Spleen (tissue), 11 donors: ENCODE data around the gene NOP16. TPM values are rescaled to one million over a fixed set of nuclear protein-coding genes. Genes with fewer than 3 reads are reported as not detected.

Source experiments
- DNase-seq: peaks from one replicate; pipeline ENCODE4 v3.0.0-alpha.2; 2020
- H3K27ac ChIP-seq, 8 donors: fragments of 200-600 bp; sonication (generic) in 7 of 8; 1 replicate in 4 of 8; 2 replicates in 4 of 8; pipeline versions ENCODE4 v1.5.0 to v1.8.0; 2016 to 2021; ENCODE audit warnings: inconsistent platforms in 4 of 8, mild to moderate bottlenecking in 4 of 8, moderate library complexity in 1 of 8
- H3K27me3 ChIP-seq, 7 donors: fragments of 200-600 bp; sonication (generic) in 6 of 7; replicated peaks in 1 of 7; 1 replicate in 4 of 7; 2 replicates in 3 of 7; pipeline versions ENCODE4 v1.5.0 to v1.8.0; 2016 to 2021; ENCODE audit warnings: inconsistent platforms in 3 of 7, mild to moderate bottlenecking in 1 of 7
- H3K36me3 ChIP-seq, 6 donors: fragments of 200-600 bp; sonication (generic) in 5 of 6; 1 replicate in 4 of 6; 2 replicates in 2 of 6; pipeline versions ENCODE4 v1.5.0 to v1.8.0; 2016 to 2021; ENCODE audit warnings: inconsistent platforms in 2 of 6
- H3K4me1 ChIP-seq, 6 donors: fragments of 200-600 bp; sonication (generic) in 5 of 6; 1 replicate in 3 of 6; 2 replicates in 3 of 6; pipeline versions ENCODE4 v1.5.0 to v1.8.0; 2016 to 2021; ENCODE audit warnings: inconsistent platforms in 3 of 6
- H3K4me3 ChIP-seq, 8 donors: fragments of 200-600 bp; sonication (generic) in 7 of 8; 1 replicate in 4 of 8; 2 replicates in 4 of 8; pipeline versions ENCODE4 v1.5.0 to v1.8.0; 2016 to 2021; ENCODE audit warnings: inconsistent platforms in 4 of 8, mild to moderate bottlenecking in 4 of 8, moderate library complexity in 2 of 8
- H3K9me3 ChIP-seq, 8 donors: fragments of 200-600 bp; sonication (generic) in 7 of 8; 1 replicate in 4 of 8; 2 replicates in 4 of 8; pipeline versions ENCODE4 v1.5.0 to v1.8.0; 2016 to 2021; ENCODE audit warnings: inconsistent platforms in 4 of 8
- POLR2A ChIP-seq, 3 donors: fragments of 450-650 bp; IDR thresholded peaks; one replicate each; pipeline ENCODE4 v1.5.1; 2017; ENCODE audit warnings: antibody characterized with exemption in 3 of 3, mild to moderate bottlenecking in 1 of 3
- POLR2AphosphoS5 ChIP-seq, 3 donors: sonication (generic); formaldehyde crosslinking; IDR thresholded peaks; one replicate each; pipeline ENCODE4 v1.5.1; 2017; ENCODE audit warnings: antibody characterized with exemption in 3 of 3
- WGBS, 5 donors: extraction: QIAGEN DNeasy Blood & Tissue Kit in 3 of 5; methylation state at CpG; one replicate each; pipeline versions ENCODE4 v1.1.5 to v1.1.7; 2013 to 2018; 5-methylcytosine and 5-hydroxymethylcytosine counted together
- intact Hi-C: fragments of 100-400 bp; cut with DNase I; formaldehyde crosslinking; loops from one replicate; pipeline ENCODE4 v1.15.0; 2023; ENCODE audit warnings: low total_unique reads
- polyA plus RNA-seq, 3 donors: library from polyadenylated mRNA; stranded (reverse); fragments of 200-250 nt; gene quantifications; one replicate each; pipeline ENCODE4 v1.2.1, GENCODE V29; 2013
- total RNA-seq, 7 donors: library from RNA; depleted of rRNA in 3 of 7; stranded (reverse); fragments of >200 nt in 3 of 7; fragmentation: NEBNext Ultra II Directional in 4 of 7; extraction: Animal tissue kit (Norgen Biotek cat#: 25700) in 4 of 7; gene quantifications; one replicate each; pipeline versions ENCODE4 v1.1.0 to v1.2.1, GENCODE V29; 2016 to 2021
- TF ChIP-seq, protein P1 (sequence below), 11 experiments: fragments of 200-600 bp in 7 of 11; fragments of 450-650 bp in 4 of 11; sonication (generic) in 4 of 11; IDR thresholded peaks in 8 of 11; conservative IDR thresholded peaks in 3 of 11; 1 replicate in 7 of 11; 2 replicates in 4 of 11; pipeline versions ENCODE4 v1.4.0 to v1.8.0; 2016 to 2021; ENCODE audit warnings: antibody characterized with exemption in 11 of 11, inconsistent platforms in 4 of 11, mild to moderate bottlenecking in 1 of 11
- donor health status: healthy with polysubstance abuse.
- donor health status: DM: no; HTN: no; CAD: no; lungs with moderate emphysema.
- donor health status: DM: no; HTN: no; CAD: no.
- donor health status: Bipolar disorder and iron deficiency.
- donor health status: healthy.
- donor health status: DM: no; HTN: no; CAD: no.
- donor health status: DM: yes; HTN: yes; CAD: no.

The NOP16 gene
- total and polyA plus RNA-seq, 10 donors, result 5.9 to 47.1 (median 15.1) TPM

DNA sequence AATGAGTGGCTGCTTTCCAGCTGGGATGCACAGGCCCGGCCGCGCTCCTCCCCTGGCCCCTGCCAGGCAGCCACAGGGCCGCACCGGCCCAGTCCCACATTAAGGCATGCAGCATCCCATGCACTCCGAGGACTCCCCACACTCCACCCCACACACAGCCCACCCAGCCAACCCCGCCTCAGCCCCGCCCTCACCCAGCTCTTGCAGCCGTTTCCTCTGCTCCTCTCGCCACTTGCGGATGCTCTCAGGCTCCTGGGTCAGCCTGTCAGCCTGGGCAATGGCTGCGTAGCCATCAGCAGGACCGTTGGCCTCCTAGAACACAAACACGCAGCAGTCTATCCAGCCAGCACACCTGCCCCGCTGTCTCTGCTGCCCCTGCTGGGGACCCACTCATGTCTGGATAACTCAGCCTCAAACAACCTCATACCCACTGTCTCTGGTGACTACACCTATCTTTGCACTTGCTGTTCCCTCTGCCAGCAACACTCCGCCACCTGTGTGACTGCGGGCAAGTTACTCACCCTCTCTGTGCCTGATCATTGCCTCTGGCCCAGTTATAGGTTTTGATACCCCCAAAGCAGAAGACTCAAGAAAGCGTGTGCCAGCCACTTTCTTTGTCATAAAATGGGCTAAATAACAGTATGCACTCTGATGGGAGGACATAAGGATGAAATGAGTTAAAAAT lies 9.5 kb upstream of the NOP16 start:
- Histone ChIP-seq H3K27ac (no peak overlapping the region), H3K4me3 (no peak overlapping the region), H3K36me3 (peaks cover 0 to 83% (median 12%) of the 10 kb centered on the region in 6 donors), H3K27me3 (no peaks in the 10 kb centered on the region), H3K4me1 (peaks cover 0 to under 1% (median 0%) of the 10 kb centered on the region in 6 donors), H3K9me3 (no peaks in the 10 kb centered on the region)
- peak; percentile 68 for DNase-seq
- TF ChIP-seq, protein P1, sequence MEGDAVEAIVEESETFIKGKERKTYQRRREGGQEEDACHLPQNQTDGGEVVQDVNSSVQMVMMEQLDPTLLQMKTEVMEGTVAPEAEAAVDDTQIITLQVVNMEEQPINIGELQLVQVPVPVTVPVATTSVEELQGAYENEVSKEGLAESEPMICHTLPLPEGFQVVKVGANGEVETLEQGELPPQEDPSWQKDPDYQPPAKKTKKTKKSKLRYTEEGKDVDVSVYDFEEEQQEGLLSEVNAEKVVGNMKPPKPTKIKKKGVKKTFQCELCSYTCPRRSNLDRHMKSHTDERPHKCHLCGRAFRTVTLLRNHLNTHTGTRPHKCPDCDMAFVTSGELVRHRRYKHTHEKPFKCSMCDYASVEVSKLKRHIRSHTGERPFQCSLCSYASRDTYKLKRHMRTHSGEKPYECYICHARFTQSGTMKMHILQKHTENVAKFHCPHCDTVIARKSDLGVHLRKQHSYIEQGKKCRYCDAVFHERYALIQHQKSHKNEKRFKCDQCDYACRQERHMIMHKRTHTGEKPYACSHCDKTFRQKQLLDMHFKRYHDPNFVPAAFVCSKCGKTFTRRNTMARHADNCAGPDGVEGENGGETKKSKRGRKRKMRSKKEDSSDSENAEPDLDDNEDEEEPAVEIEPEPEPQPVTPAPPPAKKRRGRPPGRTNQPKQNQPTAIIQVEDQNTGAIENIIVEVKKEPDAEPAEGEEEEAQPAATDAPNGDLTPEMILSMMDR (IDR thresholded peaks at IDR 0.05 in 8 of 11, conservative IDR thresholded peaks at IDR 0.05 in 3 of 11), result no peak
- no peak for TF ChIP-seq POLR2A (IDR thresholded peaks at IDR 0.05)
- peak in 1 of 3 donors; percentile 20 for TF ChIP-seq POLR2AphosphoS5 (IDR thresholded peaks at IDR 0.05)
- whole genome bisulfite sequencing, 5 donors, result 91 to 98% (median 93%) methylated on average over 18 of the region's 18 CpGs
- intact Hi-C loops, result no loop called here

GRCh38 chr5:176396330-176396729 lies 7.9 kb upstream of the NOP16 start:
- H3K36me3 ChIP-seq, result peaks cover 0 to 95% (median 23%) of the 10 kb centered on the region in 6 donors

DNA sequence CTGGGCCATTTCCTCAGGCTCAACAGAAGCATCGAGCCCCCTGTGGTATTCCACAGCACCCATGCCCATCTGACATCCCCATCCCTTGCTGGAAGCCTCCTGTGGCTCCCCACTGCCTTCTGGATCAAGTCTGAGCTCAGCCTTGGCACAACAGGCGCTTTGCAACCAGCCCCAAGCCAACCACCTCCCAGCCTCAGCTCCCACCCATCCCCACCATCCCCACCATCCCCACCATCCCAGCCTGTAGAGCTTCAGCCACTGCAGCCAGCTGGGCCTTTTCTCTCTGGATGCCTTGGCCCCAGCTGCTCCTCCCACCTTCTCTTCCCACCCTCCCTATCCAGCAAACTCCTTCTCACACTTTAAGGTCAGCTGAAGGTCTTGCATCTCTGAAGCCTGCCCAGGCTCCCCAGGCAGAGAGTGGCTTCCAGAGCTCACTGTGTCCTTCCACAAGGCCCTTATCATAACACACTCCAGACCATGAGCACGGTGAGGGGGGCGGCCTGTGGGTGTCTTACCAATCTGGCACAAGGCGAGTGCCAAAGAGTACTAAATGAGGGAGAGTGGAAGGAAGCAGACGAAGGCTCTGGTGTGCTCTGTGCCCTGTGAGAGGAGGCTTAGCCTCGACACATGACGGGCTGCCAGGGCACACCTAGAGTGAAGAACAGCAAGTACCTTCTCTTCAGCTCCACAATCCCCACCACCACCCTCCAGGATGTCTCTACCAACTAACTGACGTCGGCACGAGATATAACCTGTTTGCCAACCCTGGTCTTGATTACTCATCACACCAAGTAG lies 6.7 kb upstream of the NOP16 start:
- Histone ChIP-seq H3K27me3 (no peaks in the 10 kb centered on the region), H3K27ac (no peak overlapping the region), H3K9me3 (no peaks in the 10 kb centered on the region), H3K4me1 (peaks cover 0 to 24% (median 7%) of the 10 kb centered on the region in 6 donors), H3K4me3 (no peak overlapping the region), H3K36me3 (peaks cover 0 to 94% (median 26%) of the 10 kb centered on the region in 6 donors)
- intact Hi-C loops, result no loop called here
- DNase-seq, result peak; percentile 65
- TF ChIP-seq POLR2A (IDR thresholded peaks at IDR 0.05), result no peak
- TF ChIP-seq, protein P1 (IDR thresholded peaks at IDR 0.05 in 8 of 11, conservative IDR thresholded peaks at IDR 0.05 in 3 of 11), result no peak
- TF ChIP-seq POLR2AphosphoS5 (IDR thresholded peaks at IDR 0.05), result no peak
- WGBS, 5 donors, result 87 to 89% (median 88%) methylated on average over 11 of the region's 11 CpGs

More at GRCh38 chr5:176396330-176396729, 7.9 kb upstream of the NOP16 start:
- no peak for DNase-seq
- Histone ChIP-seq H3K4me3 (no peak overlapping the region), H3K27me3 (no peaks in the 10 kb centered on the region), H3K27ac (no peak overlapping the region), H3K9me3 (no peaks in the 10 kb centered on the region), H3K4me1 (peaks cover 0 to 11% (median 3%) of the 10 kb centered on the region in 6 donors)
- intact Hi-C loops, result no loop called here
- TF ChIP-seq POLR2AphosphoS5 (IDR thresholded peaks at IDR 0.05) (no peak), POLR2A (IDR thresholded peaks at IDR 0.05) (no peak)
- TF ChIP-seq, protein P1 (IDR thresholded peaks at IDR 0.05 in 8 of 11, conservative IDR thresholded peaks at IDR 0.05 in 3 of 11), result no peak
- 62 to 78% (median 72%) methylated on average over 6 of the region's 6 CpGs for WGBS, 5 donors

DNA sequence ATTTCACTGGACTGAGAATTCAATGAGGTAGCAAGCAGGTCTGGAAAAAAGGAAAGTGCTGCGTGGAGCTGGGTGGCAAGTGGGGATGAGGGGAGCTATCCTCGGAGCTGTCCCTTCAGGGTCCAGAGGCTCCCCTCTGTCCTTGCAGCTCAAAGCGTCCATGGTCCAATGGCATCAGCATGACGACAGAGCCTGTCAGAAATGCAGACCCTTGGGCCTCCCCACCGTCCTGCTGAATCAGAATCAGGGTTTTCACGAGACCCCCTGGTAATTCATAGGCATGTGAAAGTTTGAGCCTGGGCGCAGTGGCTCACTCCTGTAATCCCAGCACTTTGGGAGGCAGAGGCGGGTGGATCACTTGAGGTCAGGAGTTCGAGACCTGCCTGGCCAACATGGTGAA lies 5.7 kb upstream of the NOP16 start:
- DNase-seq, result peak; percentile 55
- Histone ChIP-seq H3K4me3 (no peak overlapping the region), H3K36me3 (peaks cover 0 to 88% (median 26%) of the 10 kb centered on the region in 6 donors), H3K27me3 (no peaks in the 10 kb centered on the region), H3K9me3 (no peaks in the 10 kb centered on the region), H3K4me1 (peaks cover 5 to 34% (median 15%) of the 10 kb centered on the region in 6 donors), H3K27ac (no peak overlapping the region)
- intact Hi-C loops, result no loop called here
- 93 to 97% (median 97%) methylated on average over 9 of the region's 9 CpGs for WGBS, 5 donors
- no peak for TF ChIP-seq POLR2A (IDR thresholded peaks at IDR 0.05)
